Measurements from ENCODE around the gene PUS1. TPM values are rescaled to one million over a fixed set of nuclear protein-coding genes. Genes with fewer than 3 reads are reported as not detected.

Gene PUS1
- total RNA-seq, 1 experiment from 2014 or later, result 74.0 TPM

DNA sequence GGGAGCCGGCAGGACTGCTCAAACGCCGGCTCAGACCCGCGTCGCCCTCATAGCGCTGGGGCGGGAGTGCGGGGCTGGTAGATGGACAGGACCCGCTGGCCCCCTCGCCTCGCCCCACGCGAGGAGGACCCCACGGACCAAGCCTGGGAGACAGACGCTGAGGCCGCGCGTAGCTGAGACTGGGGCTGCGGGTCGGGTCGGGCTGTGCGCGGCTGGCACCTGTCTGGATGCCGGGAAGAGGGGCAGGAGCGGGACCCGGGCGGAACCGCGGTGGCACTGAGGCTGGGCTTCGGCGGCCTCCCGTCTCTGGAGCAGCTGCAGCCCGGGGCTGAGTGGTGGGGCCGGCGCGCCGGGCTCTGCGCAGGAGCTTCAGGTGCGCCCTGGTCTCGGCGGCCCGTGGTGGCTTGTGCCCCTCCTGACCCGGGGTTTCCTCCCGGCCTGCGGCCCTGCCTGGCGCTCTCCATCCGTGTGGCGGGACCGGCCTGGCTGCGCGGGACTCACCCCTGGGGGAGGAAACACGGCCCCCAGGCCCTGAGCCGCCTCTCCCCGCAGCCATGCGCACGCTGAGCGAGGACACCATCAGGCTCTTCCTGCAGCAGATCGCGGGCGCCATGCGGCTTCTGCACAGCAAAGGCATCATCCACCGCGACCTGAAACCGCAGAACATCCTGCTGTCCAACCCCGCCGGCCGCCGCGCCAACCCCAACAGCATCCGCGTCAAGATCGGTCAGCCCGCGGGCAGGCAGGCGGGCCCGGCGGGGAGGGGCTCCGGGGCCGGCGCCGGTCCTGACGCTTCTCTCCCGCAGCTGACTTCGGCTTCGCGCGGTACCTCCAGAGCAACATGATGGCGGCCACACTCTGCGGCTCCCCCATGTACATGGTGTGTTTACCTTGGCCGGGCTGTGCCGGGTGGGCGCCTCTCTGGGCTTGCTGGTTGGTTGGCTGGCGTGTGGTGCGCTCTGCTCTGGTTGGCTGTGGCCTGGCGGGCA is 20.7 kb upstream of the PUS1 start:
- Histone ChIP-seq H3F3A (ENCODE audit: low read length, unreplicated experiment) (no peaks in the 10 kb centered on the region), H3K9ac (ENCODE audit: low read length) (no peak overlapping the region), H2AFZ (ENCODE audit: low read length) (no peak overlapping the region), H3K4me2 (ENCODE audit: low read length) (no peak overlapping the region), H3K36me3 (ENCODE audit: low read depth, low read length) (peaks cover 16% of the 10 kb centered on the region), H3K27ac (ENCODE audit: low read length) (no peak overlapping the region), H3K4me1 (ENCODE audit: insufficient read depth, low read length) (peaks cover 25% of the 10 kb centered on the region), H3K9me2 (replicated peaks; ENCODE audit: low read length) (no peaks in the 10 kb centered on the region), H4K20me1 (ENCODE audit: low read length) (no peaks in the 10 kb centered on the region), H3K9me3 (ENCODE audit: low read length) (no peaks in the 10 kb centered on the region), H3K27me3 (ENCODE audit: low read length) (no peaks in the 10 kb centered on the region), H3K4me3 (ENCODE audit: low read length) (no peak overlapping the region), H3K79me2 (ENCODE audit: low read length) (peaks cover 7% of the 10 kb centered on the region; the same call in 1 of the 2 replicates)
- no peak for ATAC-seq
- POLR2A ChIA-PET (ENCODE audit: unreplicated experiment), result no interaction called here
- no peak for DNase-seq
- TF ChIP-seq CTCF (conservative IDR thresholded peaks at IDR 0.05; ENCODE audit: low read depth, low read length) (no peak), EZH2 (IDR thresholded peaks at IDR 0.05; ENCODE audit: low read length, unreplicated experiment) (no peak), EZH2phosphoT487 (IDR thresholded peaks at IDR 0.05; ENCODE audit: borderline replicate concordance, low read length) (no peak)
- intact Hi-C loops (cut with micrococcal nuclease), result no loop called here
- no TSS peak for BruUV-seq (replicated peaks)
- CTCF ChIA-PET, result no interaction called here

DNA sequence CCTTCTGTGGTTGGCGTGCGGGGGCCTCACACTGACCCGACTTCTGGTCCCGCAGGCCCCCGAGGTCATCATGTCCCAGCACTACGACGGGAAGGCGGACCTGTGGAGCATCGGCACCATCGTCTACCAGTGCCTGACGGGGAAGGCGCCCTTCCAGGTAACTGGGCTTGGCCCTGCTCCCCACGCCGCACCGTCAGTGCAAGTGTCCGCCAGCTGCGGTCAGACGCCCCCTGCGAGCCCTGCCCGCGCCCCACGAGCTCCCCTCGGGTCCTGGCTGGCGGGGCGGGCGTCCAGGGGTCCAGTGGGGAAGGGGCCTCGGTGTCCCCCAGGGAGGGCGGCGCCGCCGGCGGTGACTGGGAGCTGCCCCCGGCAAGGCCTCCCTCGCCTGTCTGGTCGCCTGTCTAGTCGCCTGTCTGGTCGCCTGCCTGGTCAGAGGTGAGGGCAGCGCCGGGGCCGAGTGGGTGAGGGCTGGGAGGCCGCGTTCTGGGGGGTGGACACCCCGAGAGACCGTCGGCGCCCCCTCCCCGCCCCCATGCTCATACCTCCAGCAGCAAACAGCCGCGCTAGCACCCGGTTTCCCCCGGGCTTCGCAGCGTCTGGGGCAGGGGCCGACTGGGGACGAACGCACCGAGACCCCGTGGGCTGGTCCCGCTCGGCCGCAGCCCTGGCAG is 19.9 kb upstream of the PUS1 start:
- ATAC-seq (no peak), DNase-seq (no peak)
- Histone ChIP-seq H3K4me3 (ENCODE audit: low read length) (no peak overlapping the region), H3F3A (ENCODE audit: low read length, unreplicated experiment) (no peaks in the 10 kb centered on the region), H3K4me1 (ENCODE audit: insufficient read depth, low read length) (peaks cover 25% of the 10 kb centered on the region), H3K27ac (ENCODE audit: low read length) (no peak overlapping the region), H4K20me1 (ENCODE audit: low read length) (no peaks in the 10 kb centered on the region), H3K36me3 (ENCODE audit: low read depth, low read length) (peaks cover 23% of the 10 kb centered on the region), H3K4me2 (ENCODE audit: low read length) (no peak overlapping the region), H3K79me2 (ENCODE audit: low read length) (peaks cover 7% of the 10 kb centered on the region; the same call in 1 of the 2 replicates), H3K27me3 (ENCODE audit: low read length) (no peaks in the 10 kb centered on the region), H3K9ac (ENCODE audit: low read length) (no peak overlapping the region), H2AFZ (ENCODE audit: low read length) (no peak overlapping the region), H3K9me2 (replicated peaks; ENCODE audit: low read length) (no peaks in the 10 kb centered on the region), H3K9me3 (ENCODE audit: low read length) (no peaks in the 10 kb centered on the region)
- BruUV-seq (replicated peaks), result no TSS peak
- CTCF ChIA-PET, result no interaction called here
- intact Hi-C loops (cut with micrococcal nuclease), result no loop called here
- no peak for TF ChIP-seq EZH2 (IDR thresholded peaks at IDR 0.05; ENCODE audit: low read length, unreplicated experiment)
- no peak for TF ChIP-seq CTCF (conservative IDR thresholded peaks at IDR 0.05; ENCODE audit: low read depth, low read length)
- TF ChIP-seq EZH2phosphoT487 (IDR thresholded peaks at IDR 0.05; ENCODE audit: borderline replicate concordance, low read length), result no peak
- POLR2A ChIA-PET (ENCODE audit: unreplicated experiment), result no interaction called here
